ENCODE measurements around the gene ADGRF3.
A peak's percentile ranks its signal among the peaks of the same experiment; 100 is the strongest.
"Not testable (repeated sequence)": the region's sequence is repeated elsewhere in the genome, so short reads cannot be mapped to it uniquely, and the experiment has no call there.

Gene ADGRF3

GRCh38 chr2:26314243-26314642 lies 32.3 kb downstream of the ADGRF3 start:
- no peak for DNase-seq

DNA sequence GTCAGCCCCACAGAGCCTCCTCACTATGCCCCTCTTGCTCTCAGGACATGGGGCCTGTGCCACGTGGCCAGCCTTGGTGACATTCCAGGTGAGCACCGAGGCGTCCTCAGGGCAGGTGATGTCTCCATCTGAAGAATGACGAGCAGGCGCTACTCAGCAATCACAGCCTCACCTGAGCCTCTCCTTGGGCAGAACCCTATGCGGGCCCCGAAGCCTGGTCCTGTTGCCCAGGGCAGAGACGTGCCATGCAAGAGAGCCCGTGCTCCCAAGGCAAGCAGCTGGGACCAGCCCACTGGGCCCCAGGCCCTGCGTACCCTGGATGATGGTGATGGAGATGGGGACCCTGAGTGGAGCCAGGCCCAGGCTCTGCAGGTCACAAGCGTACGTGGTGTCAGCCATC lies 33.1 kb downstream of the ADGRF3 start:
- DNase-seq = no peak

DNA sequence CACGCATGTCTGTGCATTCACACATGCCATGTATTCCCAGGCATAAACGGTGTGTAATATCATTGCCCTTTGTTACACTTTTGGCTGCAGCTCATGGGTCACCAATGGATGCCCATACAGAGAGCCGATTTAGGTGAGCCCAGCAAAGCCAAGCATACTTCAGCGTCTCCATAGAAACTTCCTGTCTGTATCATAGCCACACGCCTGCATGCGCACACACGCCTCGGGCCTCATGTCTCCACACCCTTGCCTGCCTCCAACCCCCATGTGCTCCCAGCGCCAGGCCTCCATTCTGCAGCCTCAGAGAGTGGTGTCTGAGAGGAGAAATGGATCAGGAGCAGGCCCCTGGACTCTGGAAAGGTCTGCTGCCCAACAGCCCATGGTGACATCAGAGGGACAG lies 34.1 kb downstream of the ADGRF3 start:
- no peak for DNase-seq

DNA sequence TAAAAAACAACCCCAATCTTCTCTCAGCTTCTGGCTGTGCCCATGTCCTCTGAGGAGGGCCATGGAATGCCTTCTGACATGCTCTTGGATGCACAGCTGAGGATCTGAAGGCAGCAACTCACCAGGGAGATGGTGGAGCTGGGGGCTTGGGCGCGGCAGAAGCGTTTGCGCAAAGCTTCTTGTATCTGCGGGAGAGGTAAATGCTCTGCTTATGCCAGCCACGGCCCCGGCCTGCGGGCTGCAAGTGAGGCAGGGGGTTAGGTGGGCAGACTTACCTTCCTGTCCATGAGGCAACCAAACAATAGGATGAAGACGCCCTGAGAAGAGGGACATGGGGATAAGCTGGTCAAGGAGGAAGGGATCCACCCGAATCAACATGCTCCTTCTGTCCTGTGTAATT lies 36.7 kb downstream of the ADGRF3 start:
- DNase-seq = no peak

GRCh38 chr2:26305540-26305939 lies 41.0 kb downstream of the ADGRF3 start:
- no peak for DNase-seq

DNA sequence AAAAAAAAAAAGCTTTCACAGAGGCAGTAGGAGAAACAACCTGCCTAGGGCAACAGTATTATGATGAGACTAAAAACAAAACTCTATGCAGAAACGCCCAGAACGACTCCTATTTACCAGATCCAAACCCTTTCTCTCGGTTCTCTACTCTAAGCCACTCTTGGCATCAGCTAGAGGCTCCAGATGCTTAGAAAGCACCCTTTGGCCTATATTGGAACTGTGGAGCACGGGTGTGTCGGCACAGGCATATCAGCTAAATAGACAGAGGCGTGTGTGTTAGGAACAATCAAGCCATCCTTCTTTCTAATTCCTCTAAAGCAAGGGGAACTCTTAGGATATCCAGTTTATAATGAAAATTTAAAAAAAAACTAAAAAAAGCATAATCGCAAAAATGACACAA lies 41.5 kb downstream of the ADGRF3 start:
- DNase-seq = not testable (repeated sequence)

DNA sequence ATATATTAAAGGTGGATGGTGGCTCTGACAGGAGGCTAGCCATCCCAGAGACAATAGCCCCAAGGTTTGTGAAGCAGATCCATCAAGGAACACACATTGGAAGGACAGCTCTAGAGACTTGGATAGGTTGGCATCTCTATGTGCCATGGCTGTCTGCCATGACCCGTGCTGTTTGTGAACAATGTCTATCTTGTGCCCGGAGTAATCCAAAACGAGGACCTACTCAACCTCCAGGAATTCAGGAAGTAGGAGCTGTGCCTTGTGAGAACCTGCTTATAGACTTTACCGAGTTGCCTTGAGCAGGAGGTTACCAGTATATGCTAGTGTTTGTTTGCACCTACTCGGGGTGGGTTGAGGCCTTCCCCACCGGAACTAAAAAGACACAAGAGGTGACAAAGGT lies 43.7 kb downstream of the ADGRF3 start:
- no peak for DNase-seq

DNA sequence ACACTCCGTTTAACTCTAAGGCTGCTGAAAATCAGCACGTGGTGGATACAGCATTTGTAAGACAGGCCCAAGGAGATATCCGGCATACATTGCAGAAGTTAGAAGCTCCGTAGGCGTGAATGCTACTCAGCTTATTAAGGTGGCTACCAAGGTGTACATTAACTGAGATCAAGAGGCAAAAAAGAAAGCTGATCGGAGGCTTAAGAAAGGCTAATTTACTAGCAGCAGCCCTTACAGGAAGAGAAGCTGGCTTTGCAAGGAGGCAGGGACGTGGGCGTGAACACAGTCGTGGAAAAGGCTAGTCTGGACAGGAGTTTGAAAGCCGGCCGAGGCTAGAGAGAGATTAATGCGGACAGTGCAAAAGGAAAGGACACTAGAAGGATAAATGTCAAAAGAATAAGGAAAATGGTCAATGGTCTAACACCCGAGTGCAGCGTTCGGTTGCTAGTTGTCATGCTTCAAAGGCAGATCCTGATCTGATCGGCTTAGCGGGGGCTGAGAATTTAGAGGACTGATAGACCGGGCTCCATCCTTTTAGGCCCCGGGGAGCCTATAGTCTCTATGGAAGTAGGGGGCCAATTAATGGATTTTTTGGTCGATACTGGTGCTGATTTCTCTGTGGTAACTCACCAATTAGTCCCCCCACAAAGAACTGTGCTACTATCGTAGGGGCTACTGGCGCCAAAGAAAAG lies 46.2 kb downstream of the ADGRF3 start:
- no peak for DNase-seq

DNA sequence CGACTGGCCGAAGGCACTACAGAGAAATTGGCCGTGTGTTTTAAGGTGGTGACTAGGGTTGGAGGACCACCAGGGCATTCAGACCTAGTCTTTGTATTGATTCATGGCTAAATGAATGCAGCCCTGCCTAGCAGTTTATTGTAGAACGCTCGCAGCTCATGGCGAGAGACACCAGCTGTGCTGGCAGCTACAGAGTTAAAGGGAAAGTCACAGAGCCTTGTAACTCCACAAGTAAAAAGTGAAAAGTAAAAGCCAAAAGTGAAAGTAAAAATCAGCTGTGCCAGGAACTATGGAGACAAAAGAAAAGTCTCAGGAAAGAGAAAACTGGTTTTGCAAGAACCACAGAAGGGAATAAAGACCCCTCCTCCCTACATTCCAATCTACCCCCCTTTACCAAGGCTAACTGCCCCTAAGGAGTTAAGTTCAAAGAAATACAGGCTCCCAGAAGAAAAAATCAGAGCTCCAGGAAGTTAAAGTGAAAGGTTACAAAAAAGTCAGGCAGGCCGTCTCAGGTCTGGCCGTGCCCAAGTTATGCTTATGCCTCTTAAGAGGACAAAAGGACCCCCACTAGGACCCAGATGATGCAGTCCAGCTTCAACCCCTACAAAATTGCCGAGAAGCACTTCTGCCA lies 47.0 kb downstream of the ADGRF3 start:
- no peak for DNase-seq

- DNase-seq = peak; percentile 20
Measured at GRCh38 chr2:26298638-26299393, 47.8 kb downstream of the ADGRF3 start.

DNA sequence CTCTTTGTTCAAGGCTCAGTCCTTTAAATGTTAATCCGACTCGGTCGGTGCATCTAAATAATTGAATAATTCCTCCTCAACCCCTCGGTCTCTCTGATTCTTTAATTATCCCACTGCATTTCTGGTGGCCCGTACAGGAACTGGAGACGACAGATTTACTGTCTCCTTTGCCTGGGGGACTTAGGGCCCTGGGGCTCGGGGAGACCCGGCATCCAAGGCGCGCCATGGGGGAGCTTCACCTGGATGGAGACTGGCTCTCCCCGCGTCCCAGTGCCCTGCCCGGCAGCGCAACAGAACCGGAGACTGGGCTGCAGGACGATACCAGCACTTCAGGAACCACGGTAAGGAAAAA lies 48.3 kb downstream of the ADGRF3 start:
- no peak for DNase-seq

- no peak for DNase-seq
Measured at GRCh38 chr2:26297061-26297460, 49.5 kb downstream of the ADGRF3 start.

DNA sequence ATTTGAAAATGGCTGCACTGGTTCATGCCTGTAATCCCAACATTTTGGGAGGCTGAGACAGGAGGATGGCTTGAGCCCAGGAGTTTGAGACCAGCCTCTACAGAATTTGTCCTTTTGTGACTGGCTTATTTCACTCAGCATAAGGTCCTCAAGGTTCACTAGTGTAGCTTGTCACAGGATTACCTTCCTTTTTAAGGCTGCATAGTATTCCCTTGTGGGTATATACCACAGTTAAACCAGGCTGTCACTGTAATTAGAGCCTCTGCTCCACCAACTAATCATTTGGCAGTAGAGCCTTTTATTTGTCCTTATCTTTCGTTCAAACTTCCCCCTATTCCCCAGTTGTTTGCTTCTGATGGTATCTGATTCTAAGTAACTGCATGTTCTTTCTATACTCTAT lies 51.1 kb downstream of the ADGRF3 start:
- no peak for DNase-seq

- no peak for DNase-seq
Measured at GRCh38 chr2:26292646-26293045, 53.9 kb downstream of the ADGRF3 start.

- DNase-seq = no peak
Measured at GRCh38 chr2:26290001-26290400, 56.6 kb downstream of the ADGRF3 start.

GRCh38 chr2:26285931-26286330 lies 60.7 kb downstream of the ADGRF3 start:
- no peak for DNase-seq

GRCh38 chr2:26284132-26284531 lies 62.5 kb downstream of the ADGRF3 start:
- DNase-seq = no peak

GRCh38 chr2:26283606-26284005 lies 63.0 kb downstream of the ADGRF3 start:
- DNase-seq = no peak

- DNase-seq = no peak
Measured at GRCh38 chr2:26281226-26281625, 65.4 kb downstream of the ADGRF3 start.

DNA sequence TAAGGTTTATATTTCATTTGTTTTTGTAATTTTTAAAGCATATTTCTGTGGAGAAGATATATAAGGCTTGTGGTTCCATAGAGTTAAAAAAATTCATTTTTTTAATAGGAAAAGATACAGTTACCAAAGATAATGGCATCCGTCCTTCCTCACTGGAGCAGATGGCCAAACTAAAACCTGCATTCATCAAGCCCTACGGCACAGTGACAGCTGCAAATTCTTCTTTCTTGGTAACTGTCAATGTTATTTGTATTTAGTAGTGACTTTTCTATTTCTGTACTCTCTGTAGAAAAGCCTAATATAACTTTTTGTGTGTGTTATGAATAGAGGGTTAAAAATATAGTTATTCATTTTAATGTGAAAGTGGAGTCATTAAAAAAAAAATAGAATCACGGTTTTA lies 66.7 kb downstream of the ADGRF3 start:
- DNase-seq = no peak

DNA sequence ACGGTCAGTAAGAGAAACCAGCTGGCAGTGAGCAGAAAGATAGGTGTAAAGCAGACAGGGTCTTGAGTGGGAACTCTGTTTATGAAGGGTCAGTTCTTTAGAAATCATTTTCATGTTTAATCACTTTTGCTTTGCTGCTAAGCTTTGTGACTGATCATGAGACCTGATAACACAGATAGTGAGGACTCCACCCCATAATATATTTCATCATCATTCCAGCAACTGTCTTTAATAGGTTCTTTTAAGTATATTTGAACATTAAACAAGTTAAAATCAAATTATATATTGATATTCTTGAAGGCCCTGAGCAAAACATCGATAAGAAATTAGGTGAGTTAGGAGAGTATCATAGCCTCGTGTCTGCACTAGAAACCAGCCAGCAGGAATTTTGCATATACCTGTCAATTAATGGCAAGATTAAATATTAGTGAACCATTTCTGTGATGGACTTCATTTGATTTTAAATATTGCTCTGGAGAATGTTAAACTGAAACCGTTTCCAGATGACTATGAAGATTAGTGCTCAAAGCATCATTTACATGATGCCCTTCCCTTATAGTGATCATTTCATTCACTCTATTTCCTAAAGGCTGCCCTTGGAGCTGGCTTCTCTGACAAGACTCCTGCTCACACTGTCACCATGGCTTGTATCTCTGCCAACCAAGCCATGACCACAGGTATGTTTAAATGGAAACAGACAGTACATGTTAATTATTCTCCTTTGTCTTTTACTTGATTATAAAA lies 69.9 kb downstream of the ADGRF3 start:
- DNase-seq = no peak

GRCh38 chr2:26274058-26274613 lies 72.5 kb downstream of the ADGRF3 start:
- DNase-seq = no peak

GRCh38 chr2:26273501-26273900 lies 73.1 kb downstream of the ADGRF3 start:
- DNase-seq = no peak
